HG02642 (cell line): ENCODE measurements around the gene ELMO1.

Experiments
- ATAC-seq: cut with Tn5 transposase; IDR thresholded peaks from one replicate; pipeline ENCODE4 v1.9.1; 2021; ENCODE audit warnings: mild to moderate bottlenecking; ENCODE audit not compliant: unreplicated experiment, poor library complexity

Gene ELMO1

DNA sequence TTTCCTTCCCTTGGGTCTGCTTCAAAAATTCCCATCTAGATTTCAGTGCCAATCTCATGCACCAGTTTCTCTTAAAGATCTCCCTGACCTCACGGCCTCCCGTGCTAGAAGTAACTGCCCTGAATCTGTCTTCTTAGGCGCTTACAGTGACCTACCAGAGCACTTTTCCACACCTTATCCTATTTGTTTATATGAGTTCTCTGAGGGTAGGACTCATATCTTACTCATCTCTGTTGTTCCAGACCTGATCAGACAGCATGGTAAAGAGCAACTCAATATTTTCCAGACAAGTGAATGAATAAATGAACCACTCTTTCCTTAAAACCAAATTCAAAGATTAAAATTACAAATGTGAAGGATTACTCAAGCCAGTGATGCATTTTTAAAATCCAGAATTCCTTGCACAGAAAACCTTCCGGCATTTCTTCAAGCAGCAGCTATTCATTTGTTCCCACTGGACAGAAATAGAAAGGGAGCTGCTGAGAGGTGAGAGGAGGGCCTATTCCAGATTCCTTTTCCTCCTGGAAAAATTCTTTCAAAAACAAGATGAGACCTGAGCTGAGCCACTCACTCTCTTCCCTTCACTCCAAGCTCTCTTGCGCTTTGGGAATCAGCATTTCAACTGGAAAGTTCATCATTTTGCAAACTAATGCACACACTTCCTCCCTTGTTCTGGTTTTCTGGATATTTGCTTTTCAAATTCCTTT lies 94.6 kb downstream of the ELMO1 start:
- no peak for ATAC-seq

GRCh38 chr7:37352974-37353948 lies 95.4 kb downstream of the ELMO1 start:
- ATAC-seq, result peak; percentile 78

DNA sequence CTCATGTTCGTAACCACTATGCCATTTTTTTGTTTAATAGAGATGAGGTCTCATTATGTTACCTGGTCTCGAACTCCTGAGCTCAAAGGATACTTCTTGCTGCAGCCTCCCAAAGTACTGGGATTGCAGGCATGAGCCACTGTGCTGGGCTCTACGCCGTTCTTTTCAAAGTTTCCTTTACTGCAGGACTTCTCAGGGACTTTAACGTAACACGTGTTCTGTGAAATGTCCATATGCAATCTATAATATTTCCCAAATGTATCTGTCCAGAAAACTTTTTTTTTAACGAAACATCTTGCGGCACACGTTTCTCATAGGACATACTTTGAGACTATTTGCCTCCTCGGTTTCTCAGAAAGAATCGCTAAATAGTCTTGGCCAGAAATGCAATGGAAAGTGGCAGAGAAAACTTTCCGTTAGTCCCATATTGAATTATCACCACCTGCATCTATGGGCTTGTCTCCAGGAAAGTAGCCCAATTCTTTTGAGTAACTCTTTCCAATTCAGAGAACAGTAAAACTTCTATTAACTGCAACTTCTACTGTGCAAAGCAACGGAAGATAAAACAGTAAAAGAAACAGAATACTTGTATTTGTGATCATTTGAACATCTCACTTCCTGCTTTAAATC lies 96.3 kb downstream of the ELMO1 start:
- ATAC-seq, result no peak

- ATAC-seq, result no peak
Observed at GRCh38 chr7:37351716-37352115, 96.9 kb downstream of the ELMO1 start.

DNA sequence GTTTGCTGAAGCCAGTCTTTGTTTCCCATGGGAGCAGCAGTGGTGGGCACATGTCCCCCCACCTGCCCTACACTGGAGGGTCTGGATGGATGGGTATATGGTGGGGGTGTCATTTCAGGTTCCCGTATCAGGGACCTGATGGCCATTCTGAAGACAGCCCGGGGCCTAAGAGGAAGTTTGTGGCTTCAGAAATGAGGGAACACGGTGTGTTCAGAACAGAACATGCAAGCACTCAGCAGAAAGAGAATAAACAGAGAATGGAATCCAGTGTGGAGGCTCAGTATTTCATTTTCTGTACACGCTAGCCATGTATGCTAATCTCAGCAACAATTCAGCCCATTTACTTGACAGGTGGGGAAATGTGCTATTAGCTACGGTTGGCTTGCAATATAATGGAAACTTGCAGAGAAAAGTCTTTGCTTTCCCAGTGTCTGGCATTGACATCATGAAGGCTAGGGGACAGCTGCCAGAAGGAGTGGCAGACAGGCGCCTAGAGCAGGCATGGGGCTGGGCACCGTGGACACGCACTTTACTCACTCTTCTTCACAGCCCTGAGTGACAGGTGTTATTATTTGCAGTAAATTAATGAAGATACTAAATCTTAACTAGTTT lies 98.6 kb downstream of the ELMO1 start:
- ATAC-seq, result no peak

DNA sequence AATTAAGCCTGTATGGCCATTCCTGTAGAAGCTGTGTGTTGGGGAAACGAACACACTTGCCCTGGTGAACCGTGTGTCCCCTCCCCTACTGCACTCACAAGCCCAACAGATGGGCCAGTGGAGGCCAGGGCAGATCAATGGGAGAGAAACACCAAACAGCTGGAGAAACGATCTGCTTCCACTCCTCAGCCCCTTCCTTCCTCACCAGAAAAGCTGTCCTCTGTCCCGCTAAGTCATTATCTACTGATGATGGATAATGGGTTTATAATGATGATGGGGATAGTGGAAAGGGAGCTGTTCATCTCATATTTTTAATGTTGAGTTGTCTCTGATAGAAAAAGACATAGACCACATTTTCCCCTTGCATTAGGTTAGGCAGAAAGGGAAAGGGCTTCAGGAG lies 99.7 kb downstream of the ELMO1 start:
- ATAC-seq, result no peak

GRCh38 chr7:37346761-37347160 lies 101.9 kb downstream of the ELMO1 start:
- no peak for ATAC-seq

- no peak for ATAC-seq
Observed at GRCh38 chr7:37344886-37345579, 103.6 kb downstream of the ELMO1 start.

- peak; percentile 69 for ATAC-seq
Observed at GRCh38 chr7:37342688-37343471, 105.8 kb downstream of the ELMO1 start.

DNA sequence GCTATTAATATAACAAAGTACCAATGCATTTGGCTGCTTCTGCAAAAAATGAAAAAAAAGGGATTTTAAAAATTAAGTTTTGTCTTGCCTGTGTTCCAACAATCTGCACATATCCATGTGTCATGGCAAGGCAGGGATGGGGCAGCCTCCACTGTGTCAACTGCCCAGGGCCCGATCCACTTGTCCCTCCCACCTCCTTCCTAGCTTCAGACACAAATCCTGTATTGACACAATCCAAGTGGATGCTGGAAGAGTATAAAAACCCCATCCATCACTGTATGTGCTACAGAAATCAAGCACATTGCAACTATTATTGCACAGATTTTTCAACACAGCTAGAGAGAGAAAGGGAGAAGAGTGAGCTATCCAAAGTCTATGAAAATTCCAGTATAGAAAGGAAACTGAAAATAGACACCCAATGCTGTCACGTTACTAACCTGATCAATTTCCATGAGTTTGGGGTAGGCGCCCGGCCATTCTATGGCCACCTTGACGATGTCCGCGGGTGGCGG lies 106.4 kb downstream of the ELMO1 start:
- no peak for ATAC-seq

DNA sequence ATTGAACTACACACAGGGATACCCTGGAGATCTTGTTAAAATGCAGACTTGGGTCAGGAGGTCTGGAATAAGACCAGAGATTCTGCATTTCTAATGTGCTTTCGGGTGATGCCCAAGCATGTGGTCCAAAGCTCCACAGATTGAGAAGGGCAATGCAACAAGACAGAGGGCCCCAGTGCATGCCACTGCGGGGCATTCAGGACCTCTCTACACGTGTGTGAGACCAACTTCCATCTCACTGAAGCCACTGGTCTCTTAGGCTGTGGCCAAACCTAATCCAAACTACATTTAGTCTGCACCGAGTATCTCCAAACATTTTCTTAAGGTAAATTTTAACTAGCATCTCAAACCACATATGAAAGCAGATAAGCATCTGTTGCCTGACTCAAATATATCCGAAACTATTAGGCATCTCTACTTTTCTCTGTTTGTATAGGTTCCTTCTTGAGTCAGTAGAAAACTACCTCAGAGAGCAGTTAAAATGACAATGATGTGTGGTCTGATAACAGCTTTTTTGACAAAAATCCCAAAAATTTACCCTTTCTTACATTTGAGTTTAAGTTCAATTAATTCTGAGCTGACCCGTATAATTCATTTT lies 107.5 kb downstream of the ELMO1 start:
- peak; percentile 42 for ATAC-seq

DNA sequence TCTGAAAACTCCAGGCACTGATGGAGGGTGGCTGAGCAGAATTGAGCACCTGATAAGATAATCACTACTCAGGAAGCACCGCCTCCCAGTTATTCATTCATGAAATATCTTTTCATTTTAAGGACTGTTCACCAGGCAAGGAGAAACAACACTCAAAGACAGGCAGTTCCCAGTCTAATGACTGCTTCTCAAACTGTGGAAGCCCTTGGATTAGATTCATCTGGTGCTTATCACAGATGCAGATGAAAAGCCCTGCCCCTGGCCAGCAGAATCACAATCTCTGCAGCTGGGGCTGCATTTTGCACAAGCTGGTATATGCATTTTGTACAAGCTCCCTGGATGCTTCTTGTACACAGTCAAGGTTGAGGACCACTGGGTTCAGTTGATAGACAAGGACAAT lies 109.7 kb downstream of the ELMO1 start:
- ATAC-seq, result no peak

DNA sequence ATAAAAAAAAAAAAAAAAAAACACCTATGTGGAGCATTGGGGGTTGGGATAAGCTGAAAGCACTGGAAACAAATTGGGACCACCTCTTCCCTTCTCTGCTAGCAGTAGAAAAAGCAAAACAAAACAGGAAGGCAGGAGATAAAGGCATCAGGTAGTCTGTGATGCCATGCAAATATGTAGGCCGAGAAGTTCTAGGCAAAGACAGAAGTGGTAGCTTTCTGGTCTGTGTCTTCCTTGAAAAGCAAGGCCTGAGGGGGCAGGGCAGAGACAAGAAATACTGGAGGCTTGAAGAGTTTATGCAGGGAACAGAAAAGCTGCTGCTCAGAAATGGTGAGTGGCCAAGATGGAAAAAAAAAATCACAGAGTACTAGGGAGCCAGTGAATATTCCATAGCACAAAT lies 111.1 kb downstream of the ELMO1 start:
- no peak for ATAC-seq

- ATAC-seq, result peak; percentile 93
Observed at GRCh38 chr7:37336259-37336658, 112.4 kb downstream of the ELMO1 start.

- ATAC-seq, result no peak
Observed at GRCh38 chr7:37333075-37333474, 115.6 kb downstream of the ELMO1 start.

DNA sequence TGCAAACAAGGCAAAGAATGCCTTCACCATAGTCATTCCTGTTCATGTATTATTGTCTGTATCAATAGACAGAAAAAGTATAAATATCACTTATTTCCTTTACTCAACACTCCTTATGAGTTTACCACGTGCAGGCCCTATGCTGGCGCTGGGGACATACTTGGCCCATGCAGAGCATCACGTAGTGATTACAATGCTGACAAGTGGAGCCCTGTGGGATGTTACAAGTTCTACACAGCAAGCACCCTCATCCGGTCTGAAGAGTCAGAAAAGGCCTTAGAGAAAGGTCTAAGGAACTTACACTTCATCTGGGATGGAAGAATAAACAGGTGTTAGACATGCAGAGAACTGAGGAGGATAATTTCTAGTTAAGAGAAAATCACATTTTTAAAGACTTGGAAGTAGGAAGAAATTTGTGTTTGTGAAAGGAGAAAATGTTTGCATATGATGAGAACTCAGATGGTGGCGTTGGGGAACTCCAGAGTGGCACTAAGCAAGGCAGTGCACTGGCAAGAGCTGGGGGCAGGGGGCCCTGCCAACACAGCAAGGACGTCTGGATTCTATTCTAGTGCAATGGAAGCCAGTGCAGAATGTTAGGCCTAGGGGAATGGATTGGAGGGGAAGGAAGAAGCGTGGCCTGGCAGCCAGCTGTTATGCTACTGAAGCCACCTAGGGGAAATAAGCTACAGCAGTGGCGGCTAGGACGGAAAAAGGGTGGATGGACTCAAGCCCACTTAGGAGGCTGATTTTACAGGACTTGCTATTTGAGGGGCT lies 116.2 kb downstream of the ELMO1 start:
- no peak for ATAC-seq

GRCh38 chr7:37330775-37331174 lies 117.9 kb downstream of the ELMO1 start:
- ATAC-seq, result no peak

DNA sequence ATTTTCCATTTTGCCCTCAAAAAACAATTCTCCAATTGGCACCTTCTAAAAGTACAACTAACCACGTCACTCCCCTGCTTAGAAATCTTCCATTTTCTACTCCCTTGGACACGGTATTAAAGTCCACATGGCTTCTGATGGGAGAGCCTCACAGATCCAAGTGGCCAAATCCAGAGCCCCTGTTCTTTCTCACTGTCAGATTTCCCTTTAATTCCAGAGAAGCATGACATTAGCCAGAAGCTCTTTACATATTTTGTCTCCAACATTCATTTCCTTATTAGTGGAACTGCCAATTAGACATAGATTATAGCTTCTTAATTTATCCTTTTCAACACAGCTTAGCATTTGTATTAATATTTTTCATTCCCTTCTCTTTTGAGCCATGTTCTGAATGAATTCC lies 118.7 kb downstream of the ELMO1 start:
- ATAC-seq, result no peak
